Kidney (tissue), 14 donors: Measurements from ENCODE around the gene MACROD2. TPM values are rescaled to one million over a fixed set of nuclear protein-coding genes. Genes with fewer than 3 reads are reported as not detected.

Source experiments
- DNase-seq, 5 donors: peaks; one replicate each; pipeline ENCODE4 v3.0.0-alpha.2; 2013 to 2020
- FAIRE-seq: peaks from 2 replicates; lab custom pipeline; 2012; peaks lifted over from hg19 to GRCh38; lab: Jason Lieb, UNC
- H3K27ac ChIP-seq, 2 donors: one replicate each; pipeline ENCODE4 v1.7.0; 2013; ENCODE audit warnings: low read depth in 2 of 2, low read length in 2 of 2, inconsistent platforms in 1 of 2
- H3K27me3 ChIP-seq: one replicate; pipeline ENCODE4 v1.7.1; 2013; ENCODE audit warnings: low read length, inconsistent platforms; ENCODE audit not compliant: control insufficient read depth, insufficient read depth
- H3K36me3 ChIP-seq, 3 donors: one replicate each; pipeline versions ENCODE4 v1.7.0 to v1.7.1; 2013; ENCODE audit warnings: low read length in 3 of 3, control low read depth in 1 of 3, inconsistent platforms in 1 of 3; ENCODE audit not compliant: insufficient read depth in 3 of 3, control insufficient read depth in 2 of 3
- H3K4me1 ChIP-seq, 3 donors: one replicate each; pipeline versions ENCODE4 v1.7.0 to v1.7.1; 2013; ENCODE audit warnings: low read length in 3 of 3, inconsistent platforms in 1 of 3, low read depth in 1 of 3; ENCODE audit not compliant: control insufficient read depth in 2 of 3, insufficient read depth in 2 of 3
- H3K4me3 ChIP-seq, 3 donors: one replicate each; pipeline versions ENCODE4 v1.7.0 to v1.8.1; 2013; ENCODE audit warnings: low read length in 3 of 3, control low read depth in 1 of 3, inconsistent platforms in 1 of 3
- H3K9ac ChIP-seq, 3 donors: one replicate each; pipeline versions ENCODE4 v1.7.0 to v1.7.1; 2013; ENCODE audit warnings: low read length in 3 of 3, control low read depth in 1 of 3, inconsistent platforms in 1 of 3
- H3K9me3 ChIP-seq, 3 donors: one replicate each; pipeline versions ENCODE4 v1.7.0 to v1.7.1; 2013; ENCODE audit warnings: low read length in 3 of 3, control low read depth in 1 of 3, inconsistent platforms in 1 of 3; ENCODE audit not compliant: control insufficient read depth in 2 of 3, insufficient read depth in 1 of 3
- intact Hi-C: fragments of 100-400 bp; cut with DNase I; formaldehyde crosslinking; loops from one replicate; pipeline ENCODE4 v1.11.1; 2022
- polyA plus RNA-seq: library from polyadenylated mRNA; stranded (reverse); fragments of 350-450 nt; fragmentation: Illumina TruSeq; extraction: RNeasy Lipid Tissue Mini Kit (QIAGEN cat#74804); gene quantifications from one replicate; pipeline ENCODE4 v1.2.3, GENCODE V29; 2014; ENCODE audit warnings: low read depth, low replicate concordance; ENCODE audit not compliant: insufficient read depth
- total RNA-seq: library from RNA; stranded (reverse); fragmentation: NEBNext Ultra II Directional; extraction: Animal tissue kit (Norgen Biotek cat#: 25700); gene quantifications from one replicate; pipeline ENCODE4 v1.2.1, GENCODE V29; 2021
- TF ChIP-seq, protein P1 (sequence below): IDR thresholded peaks from 3 replicates; pipeline ENCODE4 v1.5.1; 2012; ENCODE audit warnings: mild to moderate bottlenecking, moderate library complexity, borderline replicate concordance; ENCODE audit not compliant: insufficient read depth; ENCODE audit errors: extremely low read depth
- donor health status: control.
- donor health status: control.
- donor health status: control.
- donor health status: control.
- donor health status: control.
- donor health status: DM: yes; HTN: yes; CAD: no.
- donor health status: Normal renal cell carcinoma (clear cell type).

The MACROD2 gene
- total and polyA plus RNA-seq, 2 donors from 2014 or later: 3.0 to 10.0 TPM

DNA sequence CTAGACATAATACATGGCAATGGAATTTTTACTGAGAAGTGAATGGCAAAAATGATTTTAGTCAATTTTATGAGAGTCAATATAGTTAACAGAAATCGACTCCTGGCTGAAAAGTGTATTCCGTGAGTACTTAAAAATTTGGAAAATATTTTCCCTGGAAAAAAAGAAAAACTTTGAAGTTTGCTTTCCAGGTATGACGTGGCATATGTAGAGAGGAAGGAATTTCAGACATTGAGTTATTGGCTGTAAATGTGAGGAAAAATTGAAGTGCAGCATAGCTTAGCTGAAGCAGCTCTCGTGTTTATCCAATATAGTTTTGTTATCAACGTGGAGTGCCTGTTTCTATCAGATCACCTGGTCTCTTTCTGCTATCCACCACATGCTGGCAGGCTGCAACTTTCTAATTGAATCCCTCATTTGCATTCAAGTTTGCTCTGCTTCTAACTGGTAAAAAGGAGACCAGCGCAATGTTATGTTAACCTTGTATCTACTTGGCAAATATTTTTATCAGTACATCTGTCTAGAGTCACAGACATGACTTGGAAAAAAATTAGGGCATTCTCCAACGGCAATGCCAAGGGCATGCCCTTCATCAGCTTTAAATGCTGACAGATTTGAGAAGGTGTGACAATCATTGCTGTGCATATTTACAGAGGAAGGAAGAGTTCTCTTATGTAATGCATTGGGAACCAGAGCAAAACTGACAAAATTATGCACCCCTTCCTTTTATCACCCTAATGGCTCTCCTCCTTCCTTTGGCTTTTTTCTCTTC is 1444.9 kb downstream of the MACROD2 start:
- intact Hi-C loops: no loop called here
- FAIRE-seq: no peak

DNA sequence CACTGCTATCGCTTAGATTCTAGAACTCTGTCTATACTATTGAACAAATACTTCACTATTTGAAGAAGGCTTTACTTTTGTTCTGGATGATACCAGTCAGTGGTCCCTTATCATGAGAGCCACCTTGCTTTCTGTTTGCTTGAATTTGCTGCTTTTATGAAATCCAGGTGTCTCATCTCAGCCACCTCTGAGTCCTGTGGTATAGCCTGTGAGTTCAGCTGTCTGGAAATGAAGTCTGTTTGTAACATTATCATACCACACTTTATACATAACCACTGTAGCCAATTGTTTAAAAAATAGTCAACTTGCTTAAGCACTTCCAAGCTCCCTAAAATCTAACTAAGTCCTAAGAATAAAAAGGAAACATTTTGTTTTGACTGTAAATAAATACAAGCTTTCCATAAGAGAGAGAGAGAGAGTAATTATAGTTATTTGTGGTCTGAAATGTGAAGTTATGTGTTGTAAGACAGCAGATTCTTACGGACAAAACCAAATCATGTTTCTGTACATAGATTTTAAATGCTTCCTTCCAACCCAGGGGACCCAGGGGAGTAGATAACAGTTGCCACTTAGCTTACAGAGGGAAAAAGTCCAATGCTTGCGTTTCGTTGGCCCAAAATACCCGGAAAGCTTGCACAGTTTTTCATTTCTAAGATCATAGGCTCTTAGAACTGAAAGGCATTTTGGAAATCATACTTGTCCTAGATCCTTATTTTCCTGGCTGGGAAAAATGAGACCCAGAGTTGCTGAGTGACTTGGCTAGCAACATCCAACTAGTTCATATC is 1449.9 kb downstream of the MACROD2 start:
- Histone ChIP-seq H3K27ac (no peak overlapping the region), H3K9me3 (no peaks in the 10 kb centered on the region), H3K4me1 (peaks cover 2 to 5% (median 4%) of the 10 kb centered on the region in 3 donors), H3K27me3 (no peaks in the 10 kb centered on the region), H3K9ac (no peak overlapping the region), H3K4me3 (no peak overlapping the region), H3K36me3 (no peaks in the 10 kb centered on the region)
- intact Hi-C loops: no loop called here
- DNase-seq: no peak
- TF ChIP-seq, protein P1, sequence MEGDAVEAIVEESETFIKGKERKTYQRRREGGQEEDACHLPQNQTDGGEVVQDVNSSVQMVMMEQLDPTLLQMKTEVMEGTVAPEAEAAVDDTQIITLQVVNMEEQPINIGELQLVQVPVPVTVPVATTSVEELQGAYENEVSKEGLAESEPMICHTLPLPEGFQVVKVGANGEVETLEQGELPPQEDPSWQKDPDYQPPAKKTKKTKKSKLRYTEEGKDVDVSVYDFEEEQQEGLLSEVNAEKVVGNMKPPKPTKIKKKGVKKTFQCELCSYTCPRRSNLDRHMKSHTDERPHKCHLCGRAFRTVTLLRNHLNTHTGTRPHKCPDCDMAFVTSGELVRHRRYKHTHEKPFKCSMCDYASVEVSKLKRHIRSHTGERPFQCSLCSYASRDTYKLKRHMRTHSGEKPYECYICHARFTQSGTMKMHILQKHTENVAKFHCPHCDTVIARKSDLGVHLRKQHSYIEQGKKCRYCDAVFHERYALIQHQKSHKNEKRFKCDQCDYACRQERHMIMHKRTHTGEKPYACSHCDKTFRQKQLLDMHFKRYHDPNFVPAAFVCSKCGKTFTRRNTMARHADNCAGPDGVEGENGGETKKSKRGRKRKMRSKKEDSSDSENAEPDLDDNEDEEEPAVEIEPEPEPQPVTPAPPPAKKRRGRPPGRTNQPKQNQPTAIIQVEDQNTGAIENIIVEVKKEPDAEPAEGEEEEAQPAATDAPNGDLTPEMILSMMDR: no peak
- FAIRE-seq: no peak

More for the DNA sequence above, 1444.9 kb downstream of the MACROD2 start:
- DNase-seq: no peak
- H3K9ac ChIP-seq: no peak overlapping the region
- no peak overlapping the region for H3K27ac ChIP-seq
- peaks cover 0 to 2% (median 0%) of the 10 kb centered on the region in 3 donors for H3K4me1 ChIP-seq
- H3K9me3 ChIP-seq: no peaks in the 10 kb centered on the region
- no peaks in the 10 kb centered on the region for H3K27me3 ChIP-seq
- TF ChIP-seq, protein P1: no peak
- no peak overlapping the region for H3K4me3 ChIP-seq
- H3K36me3 ChIP-seq: no peaks in the 10 kb centered on the region

DNA sequence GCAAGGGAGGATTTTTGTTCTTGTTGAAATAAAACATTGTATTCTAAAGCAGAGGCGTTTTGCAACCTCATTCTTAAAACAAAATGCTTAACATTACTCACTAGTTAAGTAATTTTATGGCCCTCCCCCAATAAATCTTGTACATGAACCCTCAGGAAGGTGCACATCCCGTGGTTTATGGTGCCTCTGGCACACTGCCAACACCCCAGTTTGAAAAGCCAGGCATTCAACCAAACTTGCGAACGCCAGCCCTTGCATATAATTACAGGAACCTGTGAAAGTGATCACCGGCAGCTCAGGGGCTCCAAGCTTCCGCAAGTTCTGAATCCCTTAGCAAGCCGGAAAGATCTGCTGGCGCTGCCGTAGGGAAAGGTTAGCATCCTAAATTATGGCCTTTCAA is 1451.1 kb downstream of the MACROD2 start:
- DNase-seq (peak; percentile 70 to 87 (median 80)), FAIRE-seq (no peak)
- Histone ChIP-seq H3K9ac (no peak overlapping the region), H3K9me3 (no peaks in the 10 kb centered on the region), H3K27ac (no peak overlapping the region), H3K27me3 (no peaks in the 10 kb centered on the region), H3K4me3 (no peak overlapping the region), H3K36me3 (no peaks in the 10 kb centered on the region), H3K4me1 (peaks cover 2 to 5% (median 4%) of the 10 kb centered on the region in 3 donors)
- TF ChIP-seq, protein P1: no peak
- intact Hi-C loops: no loop called here
